ENCODE data around the gene FAM124A.

The FAM124A gene

GRCh38 chr13:51244637-51245405, 22.6 kb downstream of the FAM124A start:
- Mint-ChIP-seq H3K36me3 (ENCODE audit: low read depth) (no peaks in the 10 kb centered on the region), H3K27ac (no peak overlapping the region), H3K27me3 (ENCODE audit: low read depth, poor library complexity) (peaks cover 43% of the 10 kb centered on the region), H3K4me1 (peaks cover 16% of the 10 kb centered on the region), H3K9me3 (no peaks in the 10 kb centered on the region), H3K4me3 (no peak overlapping the region)
- no peak for TF ChIP-seq CTCF (IDR thresholded peaks at IDR 0.05)
- DNase-seq, result no peak

DNA sequence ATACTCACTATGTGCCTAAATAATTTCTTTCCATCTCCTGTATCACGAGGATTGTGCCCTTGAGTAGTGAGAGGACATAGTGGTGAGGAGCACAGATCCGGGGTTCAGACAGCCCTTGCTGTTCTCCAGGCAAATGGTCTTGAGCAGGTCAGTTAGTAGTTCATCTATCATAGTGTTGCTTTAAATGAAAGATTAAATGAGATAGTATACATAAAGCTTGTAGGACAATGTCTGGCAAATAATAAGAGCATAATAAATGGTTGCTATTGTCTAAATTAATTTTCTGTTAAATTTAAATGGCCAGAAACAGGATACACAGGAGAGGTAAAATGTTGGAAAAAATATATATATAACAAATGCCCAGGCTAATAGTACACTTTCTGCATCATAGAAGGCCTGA, 23.4 kb downstream of the FAM124A start:
- Mint-ChIP-seq H3K9me3 (no peaks in the 10 kb centered on the region), H3K4me3 (no peak overlapping the region), H3K4me1 (peaks cover 20% of the 10 kb centered on the region)

GRCh38 chr13:51246025-51246417, 23.8 kb downstream of the FAM124A start:
- Mint-ChIP-seq H3K36me3 (ENCODE audit: low read depth) (no peaks in the 10 kb centered on the region), H3K4me3 (no peak overlapping the region), H3K9me3 (no peaks in the 10 kb centered on the region), H3K4me1 (peaks cover 23% of the 10 kb centered on the region), H3K27ac (no peak overlapping the region), H3K27me3 (ENCODE audit: low read depth, poor library complexity) (peaks cover 39% of the 10 kb centered on the region)
- no peak for TF ChIP-seq CTCF (IDR thresholded peaks at IDR 0.05)
- no peak for DNase-seq

More for the DNA sequence above, 23.4 kb downstream of the FAM124A start:
- H3K27ac Mint-ChIP-seq, result no peak overlapping the region
- no peak for TF ChIP-seq CTCF (IDR thresholded peaks at IDR 0.05)
- peaks cover 39% of the 10 kb centered on the region for H3K27me3 Mint-ChIP-seq (ENCODE audit: low read depth, poor library complexity)
- no peaks in the 10 kb centered on the region for H3K36me3 Mint-ChIP-seq (ENCODE audit: low read depth)
- no peak for DNase-seq

- no peak for DNase-seq
- H3K27me3 Mint-ChIP-seq (ENCODE audit: low read depth, poor library complexity), result peaks cover 33% of the 10 kb centered on the region
- H3K27ac Mint-ChIP-seq, result no peak overlapping the region
- H3K36me3 Mint-ChIP-seq (ENCODE audit: low read depth), result no peaks in the 10 kb centered on the region
- H3K4me3 Mint-ChIP-seq, result no peak overlapping the region
- H3K4me1 Mint-ChIP-seq, result peaks cover 23% of the 10 kb centered on the region
- no peaks in the 10 kb centered on the region for H3K9me3 Mint-ChIP-seq
- TF ChIP-seq CTCF (IDR thresholded peaks at IDR 0.05), result no peak
Measured at GRCh38 chr13:51246418-51247277, 24.4 kb downstream of the FAM124A start.

DNA sequence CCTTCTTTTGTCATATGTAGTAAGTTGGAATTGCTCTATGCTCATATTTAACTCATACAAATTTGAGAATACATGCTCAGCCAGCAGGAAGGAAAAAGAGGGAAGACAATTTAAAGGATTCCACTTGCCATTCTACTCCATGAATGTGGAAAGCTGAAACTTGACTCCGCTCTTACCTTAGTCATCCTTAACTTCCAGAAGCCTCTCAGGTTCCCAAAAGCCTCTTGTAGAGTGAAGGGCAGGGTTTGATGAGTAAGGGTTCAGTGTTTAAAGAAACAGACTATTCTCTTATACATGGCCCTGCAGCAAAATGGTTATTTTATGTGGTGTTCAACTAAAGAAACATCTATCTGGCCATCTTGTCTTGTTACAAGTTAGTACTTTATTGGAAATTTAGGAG, 27.1 kb downstream of the FAM124A start:
- Mint-ChIP-seq H3K36me3 (ENCODE audit: low read depth) (no peaks in the 10 kb centered on the region), H3K27me3 (ENCODE audit: low read depth, poor library complexity) (peaks cover 17% of the 10 kb centered on the region), H3K27ac (no peak overlapping the region), H3K9me3 (no peaks in the 10 kb centered on the region), H3K4me1 (peaks cover 23% of the 10 kb centered on the region), H3K4me3 (no peak overlapping the region)
- no peak for TF ChIP-seq CTCF (IDR thresholded peaks at IDR 0.05)
- DNase-seq, result no peak

Measured in nephron progenitor cell (in vitro differentiated cells).